Trophoblast cell (in vitro differentiated cells and primary cell): ENCODE data around the gene NRG2.

ENCODE experiments used
- DNase-seq, 2 donors: peaks; one replicate each; pipeline ENCODE4 v3.0.0-alpha.2; 2016
- H2AFZ ChIP-seq: 2 replicates; pipeline ENCODE4 v1.6.1; 2013; ENCODE audit warnings: low read length, moderate library complexity, mild to moderate bottlenecking; ENCODE audit not compliant: insufficient read depth, poor library complexity
- H2AK5ac ChIP-seq: 2 replicates; pipeline ENCODE4 v1.6.1; 2013; ENCODE audit warnings: mild to moderate bottlenecking, low read length
- H2BK120ac ChIP-seq: 2 replicates; pipeline ENCODE4 v1.6.1; 2013; ENCODE audit warnings: low read length, mild to moderate bottlenecking, moderate library complexity; ENCODE audit not compliant: insufficient read depth, poor library complexity
- H2BK12ac ChIP-seq: 2 replicates; pipeline ENCODE4 v1.6.1; 2013; ENCODE audit warnings: mild to moderate bottlenecking, low read length, moderate library complexity
- H2BK5ac ChIP-seq: 2 replicates; pipeline ENCODE4 v1.6.1; 2013; ENCODE audit warnings: low read length, low read depth, moderate library complexity, mild to moderate bottlenecking; ENCODE audit not compliant: poor library complexity
- H3K14ac ChIP-seq: 2 replicates; pipeline ENCODE4 v1.6.1; 2013; ENCODE audit warnings: mild to moderate bottlenecking, low read length
- H3K18ac ChIP-seq: 2 replicates; pipeline ENCODE4 v1.6.1; 2013; ENCODE audit warnings: mild to moderate bottlenecking, low read length
- H3K23ac ChIP-seq: 2 replicates; pipeline ENCODE4 v1.6.1; 2013; ENCODE audit warnings: low read length
- H3K27ac ChIP-seq: 2 replicates; pipeline ENCODE4 v1.5.1; 2013; ENCODE audit warnings: low read depth, mild to moderate bottlenecking, inconsistent platforms, low read length, moderate library complexity
- H3K27me3 ChIP-seq: 2 replicates; pipeline ENCODE4 v1.6.1; 2013; ENCODE audit warnings: inconsistent platforms, mild to moderate bottlenecking, low read length, moderate library complexity; ENCODE audit not compliant: insufficient read depth
- H3K36me3 ChIP-seq, 2 experiments: 1 replicate in 1 of 2; 2 replicates in 1 of 2; pipeline ENCODE4 v1.6.1; 2013; ENCODE audit warnings: low read length in 2 of 2, mild to moderate bottlenecking in 2 of 2, moderate library complexity in 1 of 2; ENCODE audit not compliant: insufficient read depth in 2 of 2, control insufficient read depth in 1 of 2
- H3K4ac ChIP-seq: 2 replicates; pipeline ENCODE4 v1.6.1; 2013; ENCODE audit warnings: low read depth, mild to moderate bottlenecking, low read length, moderate library complexity
- H3K4me1 ChIP-seq, 2 experiments: 1 replicate in 1 of 2; 2 replicates in 1 of 2; pipeline ENCODE4 v1.6.1; 2013; ENCODE audit warnings: low read length in 2 of 2, mild to moderate bottlenecking in 2 of 2, moderate library complexity in 1 of 2; ENCODE audit not compliant: insufficient read depth in 2 of 2, control insufficient read depth in 1 of 2
- H3K4me2 ChIP-seq: 2 replicates; pipeline ENCODE4 v1.6.1; 2013; ENCODE audit warnings: inconsistent platforms, mild to moderate bottlenecking, low read length, moderate library complexity
- H3K4me3 ChIP-seq: 2 replicates; pipeline ENCODE4 v1.5.1; 2013; ENCODE audit warnings: mild to moderate bottlenecking, low read depth, low read length, inconsistent platforms
- H3K79me1 ChIP-seq: one replicate; pipeline ENCODE4 v1.6.1; 2013; ENCODE audit warnings: low read length
- H3K79me2 ChIP-seq: 2 replicates; pipeline ENCODE4 v1.6.1; 2013; ENCODE audit warnings: low read length, mild to moderate bottlenecking; ENCODE audit not compliant: control insufficient read depth, insufficient read depth, poor library complexity
- H3K9ac ChIP-seq: 2 replicates; pipeline ENCODE4 v1.6.1; 2013; ENCODE audit warnings: mild to moderate bottlenecking, low read length
- H3K9me3 ChIP-seq: 2 replicates; pipeline ENCODE4 v1.6.1; 2013; ENCODE audit warnings: low read depth, mild to moderate bottlenecking, control low read depth, inconsistent platforms, low read length; ENCODE audit not compliant: insufficient read depth
- H4K12ac ChIP-seq: 2 replicates; pipeline ENCODE4 v1.6.1; 2013; ENCODE audit warnings: low read depth, mild to moderate bottlenecking, low read length, moderate library complexity
- H4K8ac ChIP-seq: 2 replicates; pipeline ENCODE4 v1.6.1; 2013; ENCODE audit warnings: low read depth, mild to moderate bottlenecking, low read length, moderate library complexity
- H4K91ac ChIP-seq: one replicate; pipeline ENCODE4 v1.6.1; 2013; ENCODE audit warnings: low read depth, mild to moderate bottlenecking, low read length, moderate library complexity
- WGBS: extraction: QIAGEN DNeasy Blood & Tissue Kit; methylation state at CpG from one replicate; pipeline ENCODE4 v1.1.7; 2013; ENCODE audit warnings: missing lambda C conversion rate; ENCODE audit not compliant: insufficient read length, insufficient coverage; ENCODE audit errors: extremely low coverage; 5-methylcytosine and 5-hydroxymethylcytosine counted together

The NRG2 gene

DNA sequence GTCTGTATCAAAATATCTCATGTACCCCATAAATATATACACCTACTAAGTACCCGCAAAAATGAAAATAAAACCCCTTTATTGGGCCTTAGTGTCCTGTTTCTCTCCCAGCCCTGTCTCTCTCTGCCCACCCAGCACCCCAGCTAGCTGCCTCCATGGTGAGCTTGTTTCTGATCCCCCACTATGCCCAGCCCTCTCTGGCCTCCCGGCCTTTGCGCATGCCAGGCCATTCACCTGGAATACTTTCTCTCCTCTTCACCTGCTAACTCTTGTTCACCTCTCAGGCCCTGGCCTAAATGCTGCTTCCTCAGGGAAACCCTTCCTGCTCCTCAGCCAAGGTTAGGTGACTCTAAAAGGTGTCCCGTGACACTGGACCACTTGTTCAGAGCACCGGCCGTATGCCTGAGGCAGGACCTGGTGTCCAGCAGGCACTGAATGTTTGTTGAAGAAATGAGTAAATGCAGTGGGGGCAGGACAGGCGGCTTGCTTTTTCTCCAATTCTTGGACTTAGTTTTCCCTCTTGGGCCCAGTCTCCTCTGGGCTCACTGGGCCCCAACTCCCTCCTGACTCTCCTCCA lies 189.0 kb downstream of the NRG2 start:
- Histone ChIP-seq H3K36me3 (no peaks in the 10 kb centered on the region), H2BK5ac (no peak overlapping the region), H3K27ac (no peak overlapping the region), H2AK5ac (no peak overlapping the region), H3K23ac (no peak overlapping the region), H3K4me2 (no peak overlapping the region), H3K79me1 (no peaks in the 10 kb centered on the region), H3K9ac (no peak overlapping the region), H2AFZ (no peak overlapping the region), H3K4me3 (no peak overlapping the region), H3K27me3 (peaks cover 13% of the 10 kb centered on the region), H3K18ac (no peak overlapping the region), H4K8ac (no peak overlapping the region), H3K79me2 (no peaks in the 10 kb centered on the region), H2BK120ac (no peak overlapping the region), H4K12ac (no peak overlapping the region), H3K4me1 (no peaks in the 10 kb centered on the region), H3K4ac (no peak overlapping the region), H3K14ac (no peak overlapping the region), H4K91ac (no peak overlapping the region), H2BK12ac (no peak overlapping the region), H3K9me3 (peaks cover 6% of the 10 kb centered on the region)
- no peak for DNase-seq
- no CpG with 5 or more reads among the region's 7 CpGs for WGBS

DNA sequence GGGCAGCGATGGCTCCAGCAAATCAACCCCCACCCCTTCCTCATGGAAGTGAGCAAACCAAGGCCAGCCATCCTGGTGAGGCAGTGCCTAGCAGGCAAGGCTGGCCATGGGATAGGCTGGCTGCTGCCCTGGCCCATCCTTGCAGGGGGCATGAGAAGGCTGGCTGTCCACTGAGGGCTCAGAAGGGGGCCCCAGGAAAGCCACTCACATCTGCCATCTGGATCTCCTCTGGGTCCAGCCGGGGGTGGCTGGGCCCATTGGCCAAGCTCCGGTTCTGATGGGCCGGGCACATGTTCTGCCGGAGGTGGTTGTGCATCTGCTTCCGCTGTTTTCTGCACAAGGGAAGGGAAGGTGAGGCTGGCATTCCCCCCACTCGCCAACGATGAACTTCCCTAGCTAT lies 190.4 kb downstream of the NRG2 start:
- Histone ChIP-seq H3K4me3 (no peak overlapping the region), H3K27me3 (peaks cover 24% of the 10 kb centered on the region), H2BK12ac (no peak overlapping the region), H3K4me1 (peaks cover 2 to 4% of the 10 kb centered on the region in 2 experiments), H3K14ac (no peak overlapping the region), H4K8ac (no peak overlapping the region), H3K27ac (no peak overlapping the region), H3K9ac (no peak overlapping the region), H3K23ac (no peak overlapping the region), H3K4ac (no peak overlapping the region), H3K18ac (no peak overlapping the region), H4K12ac (no peak overlapping the region), H2AK5ac (no peak overlapping the region), H4K91ac (no peak overlapping the region), H2BK5ac (no peak overlapping the region), H3K9me3 (peaks cover 6% of the 10 kb centered on the region), H3K36me3 (no peaks in the 10 kb centered on the region), H2BK120ac (no peak overlapping the region), H3K4me2 (no peak overlapping the region), H3K79me2 (no peaks in the 10 kb centered on the region), H3K79me1 (no peaks in the 10 kb centered on the region), H2AFZ (no peak overlapping the region)
- no CpG with 5 or more reads among the region's 8 CpGs for WGBS
- no peak for DNase-seq

DNA sequence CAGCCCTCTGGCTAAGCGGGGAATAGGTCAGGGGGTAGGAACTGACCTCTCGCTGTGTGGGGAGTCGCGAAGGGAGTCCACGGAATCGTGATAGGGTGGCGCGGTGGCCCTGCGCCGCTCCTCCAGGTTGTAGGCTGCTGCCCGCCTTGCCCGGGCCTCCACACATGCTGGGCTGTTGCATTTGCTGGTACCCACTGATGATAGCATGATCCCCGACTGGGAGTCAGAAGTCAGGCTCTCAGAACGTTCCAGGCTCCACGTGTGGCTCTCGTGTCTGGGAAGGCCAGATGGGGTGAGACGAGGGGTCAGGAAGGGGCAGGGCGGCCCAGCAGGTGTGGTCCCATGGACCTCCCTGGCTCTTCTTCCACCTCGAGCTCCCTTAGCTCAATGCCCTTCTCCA lies 191.5 kb downstream of the NRG2 start:
- H2BK120ac ChIP-seq: no peak overlapping the region
- no peak overlapping the region for H3K27ac ChIP-seq
- H4K91ac ChIP-seq: no peak overlapping the region
- no peak for DNase-seq
- H3K18ac ChIP-seq: no peak overlapping the region
- no peak overlapping the region for H2AFZ ChIP-seq
- no peak overlapping the region for H4K8ac ChIP-seq
- no peak overlapping the region for H3K4me3 ChIP-seq
- peaks cover 33% of the 10 kb centered on the region for H3K27me3 ChIP-seq
- H3K79me2 ChIP-seq: no peaks in the 10 kb centered on the region
- H3K9ac ChIP-seq: no peak overlapping the region
- H3K4me2 ChIP-seq: no peak overlapping the region
- H3K79me1 ChIP-seq: no peaks in the 10 kb centered on the region
- no peak overlapping the region for H2BK12ac ChIP-seq
- H3K4me1 ChIP-seq: peaks cover 2 to 4% of the 10 kb centered on the region in 2 experiments
- no peak overlapping the region for H3K23ac ChIP-seq
- WGBS: no CpG with 5 or more reads among the region's 19 CpGs
- H3K36me3 ChIP-seq: no peaks in the 10 kb centered on the region
- H2BK5ac ChIP-seq: no peak overlapping the region
- no peak overlapping the region for H4K12ac ChIP-seq
- peaks cover 6% of the 10 kb centered on the region for H3K9me3 ChIP-seq
- H3K14ac ChIP-seq: no peak overlapping the region
- H2AK5ac ChIP-seq: no peak overlapping the region
- no peak overlapping the region for H3K4ac ChIP-seq

- H2BK120ac ChIP-seq: no peak overlapping the region
- H3K23ac ChIP-seq: no peak overlapping the region
- H3K4me1 ChIP-seq: peaks cover 2 to 4% of the 10 kb centered on the region in 2 experiments
- no peak overlapping the region for H4K12ac ChIP-seq
- peaks cover 43% of the 10 kb centered on the region for H3K27me3 ChIP-seq
- no peak overlapping the region for H3K4me2 ChIP-seq
- H2AFZ ChIP-seq: no peak overlapping the region
- no peak overlapping the region for H3K14ac ChIP-seq
- no peak overlapping the region for H4K91ac ChIP-seq
- H2AK5ac ChIP-seq: no peak overlapping the region
- WGBS: no CpG with 5 or more reads among the region's 3 CpGs
- H2BK5ac ChIP-seq: no peak overlapping the region
- H3K27ac ChIP-seq: no peak overlapping the region
- no peak overlapping the region for H4K8ac ChIP-seq
- no peak overlapping the region for H3K9ac ChIP-seq
- H3K79me2 ChIP-seq: no peaks in the 10 kb centered on the region
- no peak overlapping the region for H3K4me3 ChIP-seq
- H2BK12ac ChIP-seq: no peak overlapping the region
- H3K79me1 ChIP-seq: no peaks in the 10 kb centered on the region
- H3K9me3 ChIP-seq: peaks cover 6% of the 10 kb centered on the region
- DNase-seq: no peak
- no peaks in the 10 kb centered on the region for H3K36me3 ChIP-seq
- no peak overlapping the region for H3K4ac ChIP-seq
- H3K18ac ChIP-seq: no peak overlapping the region
These were observed 192.6 kb downstream of the NRG2 start for GRCh38 chr5:139850423-139851016.
